ENCODE results near the gene ZNF574.
A peak's percentile ranks its signal among the peaks of the same experiment; 100 is the strongest.

Gene ZNF574

GRCh38 chr19:42048992-42049391 is 27.0 kb upstream of the ZNF574 start:
- H3K4me3 ChIP-seq (ENCODE audit: control insufficient read depth, low read depth, low read length) = no peak overlapping the region
- DNase-seq (ENCODE audit: low read depth) = no peak
- TF ChIP-seq CTCF (conservative IDR thresholded peaks at IDR 0.05; ENCODE audit: control insufficient read depth, insufficient read depth, low read depth, low read length) = no peak

GRCh38 chr19:42051166-42052115 is 24.5 kb upstream of the ZNF574 start:
- peak; percentile 6 for DNase-seq (ENCODE audit: low read depth)
- no peak overlapping the region for H3K4me3 ChIP-seq (ENCODE audit: control insufficient read depth, low read depth, low read length)
- no peak for TF ChIP-seq CTCF (conservative IDR thresholded peaks at IDR 0.05; ENCODE audit: control insufficient read depth, insufficient read depth, low read depth, low read length)

- no peak for TF ChIP-seq CTCF (conservative IDR thresholded peaks at IDR 0.05; ENCODE audit: control insufficient read depth, insufficient read depth, low read depth, low read length)
Measured at GRCh38 chr19:42052241-42052863, 23.6 kb upstream of the ZNF574 start.

GRCh38 chr19:42053037-42053935 is 22.7 kb upstream of the ZNF574 start:
- H3K4me3 ChIP-seq (ENCODE audit: control insufficient read depth, low read depth, low read length) = no peak overlapping the region
- DNase-seq (ENCODE audit: low read depth) = no peak
- TF ChIP-seq CTCF (conservative IDR thresholded peaks at IDR 0.05; ENCODE audit: control insufficient read depth, insufficient read depth, low read depth, low read length) = no peak

More at GRCh38 chr19:42052241-42052863, 23.6 kb upstream of the ZNF574 start:
- DNase-seq (ENCODE audit: low read depth) = no peak
- no peak overlapping the region for H3K4me3 ChIP-seq (ENCODE audit: control insufficient read depth, low read depth, low read length)

- H3K4me3 ChIP-seq (ENCODE audit: control insufficient read depth, low read depth, low read length) = no peak overlapping the region
- TF ChIP-seq CTCF (conservative IDR thresholded peaks at IDR 0.05; ENCODE audit: control insufficient read depth, insufficient read depth, low read depth, low read length) = no peak
- DNase-seq (ENCODE audit: low read depth) = no peak
Measured at GRCh38 chr19:42054205-42054604, 21.8 kb upstream of the ZNF574 start.

- H3K4me3 ChIP-seq (ENCODE audit: control insufficient read depth, low read depth, low read length) = no peak overlapping the region
- no peak for TF ChIP-seq CTCF (conservative IDR thresholded peaks at IDR 0.05; ENCODE audit: control insufficient read depth, insufficient read depth, low read depth, low read length)
- no peak for DNase-seq (ENCODE audit: low read depth)
Measured at GRCh38 chr19:42057846-42058245, 18.1 kb upstream of the ZNF574 start.

All from fibroblast of mammary gland (primary cell).